ENCODE results near the gene LAMA3.
A peak's percentile ranks its signal among the peaks of the same experiment; 100 is the strongest.

The LAMA3 gene

GRCh38 chr18:23850215-23850614, 161.0 kb downstream of the LAMA3 start:
- no peak for DNase-seq (ENCODE audit: low read depth)

- no peak for DNase-seq (ENCODE audit: low read depth)
These were observed 162.3 kb downstream of the LAMA3 start for GRCh38 chr18:23851470-23852002.

- no peak for DNase-seq (ENCODE audit: low read depth)
These were observed 163.2 kb downstream of the LAMA3 start for GRCh38 chr18:23852236-23853045.

- no peak for DNase-seq (ENCODE audit: low read depth)
These were observed 164.4 kb downstream of the LAMA3 start for GRCh38 chr18:23853448-23854195.

GRCh38 chr18:23855721-23856120, 166.5 kb downstream of the LAMA3 start:
- DNase-seq (ENCODE audit: low read depth) = no peak

- DNase-seq (ENCODE audit: low read depth) = no peak
These were observed 167.4 kb downstream of the LAMA3 start for GRCh38 chr18:23856466-23857163.

GRCh38 chr18:23857164-23857552, 167.9 kb downstream of the LAMA3 start:
- DNase-seq (ENCODE audit: low read depth) = no peak

GRCh38 chr18:23857756-23858155, 168.5 kb downstream of the LAMA3 start:
- DNase-seq (ENCODE audit: low read depth) = no peak

GRCh38 chr18:23859466-23860336, 170.4 kb downstream of the LAMA3 start:
- no peak for DNase-seq (ENCODE audit: low read depth)

- DNase-seq (ENCODE audit: low read depth) = no peak
These were observed 172.1 kb downstream of the LAMA3 start for GRCh38 chr18:23861326-23861725.

- no peak for DNase-seq (ENCODE audit: low read depth)
These were observed 172.7 kb downstream of the LAMA3 start for GRCh38 chr18:23861805-23862470.

- no peak for DNase-seq (ENCODE audit: low read depth)
These were observed 175.4 kb downstream of the LAMA3 start for GRCh38 chr18:23864624-23865023.

- no peak for DNase-seq (ENCODE audit: low read depth)
These were observed 177.8 kb downstream of the LAMA3 start for GRCh38 chr18:23867006-23867405.

- no peak for DNase-seq (ENCODE audit: low read depth)
These were observed 179.0 kb downstream of the LAMA3 start for GRCh38 chr18:23868136-23868785.

GRCh38 chr18:23870676-23871380, 181.6 kb downstream of the LAMA3 start:
- no peak for DNase-seq (ENCODE audit: low read depth)

- DNase-seq (ENCODE audit: low read depth) = peak; percentile 4
These were observed 182.2 kb downstream of the LAMA3 start for GRCh38 chr18:23871410-23871809.

- DNase-seq (ENCODE audit: low read depth) = no peak
These were observed 183.7 kb downstream of the LAMA3 start for GRCh38 chr18:23872701-23873550.

- no peak for DNase-seq (ENCODE audit: low read depth)
These were observed 187.0 kb downstream of the LAMA3 start for GRCh38 chr18:23875966-23876895.
